Measurements from ENCODE around the gene ISL1.

Gene ISL1

GRCh38 chr5:51416149-51416548 is 32.9 kb downstream of the ISL1 start:
- in situ Hi-C loops (cut with MboI; ENCODE audit: low pct_unique_long_range_greater_than_20kb, low sequenced_read_pairs), result no loop called here
- peak; percentile 16 for DNase-seq

- in situ Hi-C loops (cut with MboI; ENCODE audit: low pct_unique_long_range_greater_than_20kb, low sequenced_read_pairs), result no loop called here
These were observed 49.9 kb downstream of the ISL1 start for GRCh38 chr5:51433052-51433710.

GRCh38 chr5:51439232-51439631 is 56.0 kb downstream of the ISL1 start:
- in situ Hi-C loops (cut with MboI; ENCODE audit: low pct_unique_long_range_greater_than_20kb, low sequenced_read_pairs), result no loop called here
- DNase-seq, result no peak

More at GRCh38 chr5:51433052-51433710, 49.9 kb downstream of the ISL1 start:
- DNase-seq, result no peak
